AML-193 (cell line): ENCODE data around the gene ABI1.

Experiments used
- DNase-seq, 2 experiments: peaks; one replicate each; lab custom pipeline; 2025; lab: John Stamatoyannopoulos, UW

The ABI1 gene

GRCh38 chr10:26714415-26715136, 146.2 kb downstream of the ABI1 start:
- no peak for DNase-seq

GRCh38 chr10:26711324-26711723, 149.4 kb downstream of the ABI1 start:
- DNase-seq, result no peak

- DNase-seq, result no peak
Measured at GRCh38 chr10:26706936-26707335, 153.8 kb downstream of the ABI1 start.

- DNase-seq, result peak; percentile 29 to 35
Measured at GRCh38 chr10:26706206-26706605, 154.6 kb downstream of the ABI1 start.

GRCh38 chr10:26703974-26704373, 156.8 kb downstream of the ABI1 start:
- DNase-seq, result no peak

GRCh38 chr10:26703096-26703495, 157.7 kb downstream of the ABI1 start:
- no peak for DNase-seq

- no peak for DNase-seq
Measured at GRCh38 chr10:26700884-26701630, 159.7 kb downstream of the ABI1 start.

- DNase-seq, result no peak
Measured at GRCh38 chr10:26699631-26700030, 161.1 kb downstream of the ABI1 start.

- DNase-seq, result peak in 1 of 2 experiments; percentile 7
Measured at GRCh38 chr10:26698909-26699308, 161.8 kb downstream of the ABI1 start.

GRCh38 chr10:26697922-26698608, 162.7 kb downstream of the ABI1 start:
- DNase-seq, result no peak

- DNase-seq, result peak; percentile 53 to 66
Measured at GRCh38 chr10:26697163-26697921, 163.4 kb downstream of the ABI1 start, which contains the start of gene PDSS1. Gene PDSS1, plus strand, starts transcription at chr10:26697701. Its CDS starts 11 bp downstream, at chr10:26697712.

GRCh38 chr10:26696786-26697162, 164.0 kb downstream of the ABI1 start:
- peak; percentile 93 to 95 for DNase-seq
